Upper lobe of left lung (tissue), 6 donors: Measurements from ENCODE around the gene EDN2. TPM values are rescaled to one million over a fixed set of nuclear protein-coding genes. Genes with fewer than 3 reads are reported as not detected.

Experiments
- ATAC-seq, 2 donors: fragments of 200-7000 bp; cut with Tn5 transposase; one replicate each; pipeline ENCODE4 v1.9.1; 2022; ENCODE audit warnings: mild to moderate bottlenecking in 2 of 2, moderate library complexity in 2 of 2; ENCODE audit not compliant: low FRiP score in 2 of 2
- DNase-seq, 2 donors: peaks; one replicate each; pipeline ENCODE4 v3.0.0-alpha.2; 2019 to 2020
- H3K27ac ChIP-seq, 4 donors: fragments of 200-600 bp; sonication (generic); one replicate each; pipeline ENCODE4 v1.5.1; 2016 to 2019
- H3K27me3 ChIP-seq, 4 donors: fragments of 200-600 bp; sonication (generic); one replicate each; pipeline ENCODE4 v1.5.1; 2017 to 2019
- H3K36me3 ChIP-seq, 4 donors: fragments of 200-600 bp; sonication (generic); one replicate each; pipeline ENCODE4 v1.5.1; 2016 to 2019
- H3K4me1 ChIP-seq, 4 donors: fragments of 200-600 bp; sonication (generic); one replicate each; pipeline ENCODE4 v1.5.1; 2018 to 2019
- H3K4me3 ChIP-seq, 4 donors: fragments of 200-600 bp; sonication (generic); one replicate each; pipeline ENCODE4 v1.5.1; 2017 to 2019; ENCODE audit warnings: mild to moderate bottlenecking in 2 of 4, moderate library complexity in 1 of 4
- H3K9me3 ChIP-seq, 4 donors: fragments of 200-600 bp; sonication (generic); one replicate each; pipeline ENCODE4 v1.5.1; 2018 to 2019
- EP300 ChIP-seq, 4 donors: sonication (generic); formaldehyde crosslinking; IDR thresholded peaks; one replicate each; pipeline ENCODE4 v1.5.1; 2017; ENCODE audit warnings: antibody characterized with exemption in 4 of 4, control low read depth in 2 of 4
- POLR2A ChIP-seq, 4 donors: fragments of 450-650 bp; IDR thresholded peaks; one replicate each; pipeline ENCODE4 v1.5.1; 2016 to 2017; ENCODE audit warnings: antibody characterized with exemption in 4 of 4, mild to moderate bottlenecking in 2 of 4
- POLR2AphosphoS5 ChIP-seq, 2 donors: sonication (generic); formaldehyde crosslinking; IDR thresholded peaks; one replicate each; pipeline ENCODE4 v1.5.1; 2017; ENCODE audit warnings: antibody characterized with exemption in 2 of 2
- WGBS, 2 donors: methylation state at CpG; one replicate each; pipeline ENCODE4 v1.1.5; 2017 to 2018; 5-methylcytosine and 5-hydroxymethylcytosine counted together
- total RNA-seq, 6 donors: library from RNA; depleted of rRNA in 4 of 6; stranded (reverse); fragments of >200 nt in 4 of 6; gene quantifications; one replicate each; pipeline versions ENCODE4 v1.1.0 to v1.2.1, GENCODE V29; 2016 to 2021
- TF ChIP-seq, protein P1 (sequence below), 6 experiments: fragments of 450-650 bp in 4 of 6; fragments of 200-600 bp in 2 of 6; sonication (generic) in 2 of 6; IDR thresholded peaks; one replicate each; pipeline ENCODE4 v1.5.1; 2016 to 2019; ENCODE audit warnings: antibody characterized with exemption in 6 of 6
- donor health status: DM: no; HTN: no; CAD: no; lungs with moderate emphysema.
- donor health status: DM: no; HTN: yes; CAD: no; lungs with severe emphysema.

Gene EDN2
- total RNA-seq: 1 to 10 TPM in 1 of 6 donors, under 1 TPM in 2, not detected in 3; 0.49 to 4.0 (median 0.77) TPM

DNA sequence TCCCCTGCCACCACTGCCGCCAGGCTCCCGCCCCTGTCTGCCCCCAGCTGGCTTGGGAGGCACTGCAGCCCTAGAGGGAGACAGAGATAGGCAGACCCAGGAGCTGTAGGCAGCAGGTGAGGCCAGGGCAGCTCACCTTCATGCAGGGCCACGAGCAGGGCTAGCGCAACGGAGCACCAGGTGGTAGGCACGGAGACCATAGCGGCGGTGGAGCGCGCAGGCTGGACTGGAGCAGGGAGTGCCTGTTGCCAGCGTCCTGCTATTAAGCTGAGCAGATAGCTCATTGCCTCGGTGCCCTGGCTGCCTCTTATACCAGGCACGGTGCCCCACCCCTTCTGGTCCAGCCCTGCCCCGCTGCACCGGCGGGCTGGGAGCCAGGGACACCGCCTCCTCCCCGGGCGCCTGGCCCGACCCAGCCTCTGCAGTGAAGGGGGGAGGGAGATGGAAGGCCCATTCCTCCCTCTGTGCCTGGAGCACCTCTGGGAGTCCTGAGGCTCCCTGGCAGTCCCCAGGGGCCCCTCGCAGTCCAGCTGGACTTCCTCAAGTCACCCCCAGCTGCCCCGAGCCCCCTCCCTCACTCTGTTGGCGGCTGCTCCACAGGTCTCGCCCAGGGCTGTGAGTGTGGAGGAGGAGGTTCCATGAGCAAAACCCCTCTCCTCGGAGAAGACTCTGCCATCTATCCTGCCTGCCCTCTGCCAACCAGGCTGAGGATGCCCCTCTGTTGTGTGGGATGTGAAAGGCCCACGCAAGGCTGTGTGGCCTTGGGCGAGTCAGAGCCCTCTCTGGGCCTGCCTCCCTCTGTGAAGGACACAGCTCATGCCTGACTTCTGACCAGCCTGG is at the start of gene EDN2:
EDN2 (minus strand) TSS at position 282 of the 840 bp plus-strand sequence; CDS start at position 200, 82 bp downstream.
- peak; percentile 45 to 79 for ATAC-seq
- Histone ChIP-seq H3K27ac (peak within 1 kb of the TSS in 1 of 4 donors; percentile 58), H3K4me1 (peaks cover 20 to 58% (median 51%) of the 10 kb centered on the region in 4 donors), H3K27me3 (no peaks in the 10 kb centered on the region), H3K9me3 (no peaks in the 10 kb centered on the region), H3K4me3 (peak within 1 kb of the TSS in 1 of 4 donors; percentile 13), H3K36me3 (no peaks in the 10 kb centered on the region)
- 47 to 67% methylated on average over 10 to 13 of the region's 27 CpGs for WGBS, 2 donors
- TF ChIP-seq POLR2A (IDR thresholded peaks at IDR 0.05): peak in 1 of 4 donors; percentile 67
- TF ChIP-seq EP300 (IDR thresholded peaks at IDR 0.05): no peak
- peak in 1 of 2 donors; percentile 40 for TF ChIP-seq POLR2AphosphoS5 (IDR thresholded peaks at IDR 0.05)
- TF ChIP-seq, protein P1, sequence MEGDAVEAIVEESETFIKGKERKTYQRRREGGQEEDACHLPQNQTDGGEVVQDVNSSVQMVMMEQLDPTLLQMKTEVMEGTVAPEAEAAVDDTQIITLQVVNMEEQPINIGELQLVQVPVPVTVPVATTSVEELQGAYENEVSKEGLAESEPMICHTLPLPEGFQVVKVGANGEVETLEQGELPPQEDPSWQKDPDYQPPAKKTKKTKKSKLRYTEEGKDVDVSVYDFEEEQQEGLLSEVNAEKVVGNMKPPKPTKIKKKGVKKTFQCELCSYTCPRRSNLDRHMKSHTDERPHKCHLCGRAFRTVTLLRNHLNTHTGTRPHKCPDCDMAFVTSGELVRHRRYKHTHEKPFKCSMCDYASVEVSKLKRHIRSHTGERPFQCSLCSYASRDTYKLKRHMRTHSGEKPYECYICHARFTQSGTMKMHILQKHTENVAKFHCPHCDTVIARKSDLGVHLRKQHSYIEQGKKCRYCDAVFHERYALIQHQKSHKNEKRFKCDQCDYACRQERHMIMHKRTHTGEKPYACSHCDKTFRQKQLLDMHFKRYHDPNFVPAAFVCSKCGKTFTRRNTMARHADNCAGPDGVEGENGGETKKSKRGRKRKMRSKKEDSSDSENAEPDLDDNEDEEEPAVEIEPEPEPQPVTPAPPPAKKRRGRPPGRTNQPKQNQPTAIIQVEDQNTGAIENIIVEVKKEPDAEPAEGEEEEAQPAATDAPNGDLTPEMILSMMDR (IDR thresholded peaks at IDR 0.05): peak in 5 of 6 experiments; percentile 13 to 54 (median 43)
- DNase-seq: peak; percentile 84 to 90

GRCh38 chr1:41533731-41534080 is 49.2 kb upstream of the EDN2 start:
- H3K27me3 ChIP-seq: no peaks in the 10 kb centered on the region
- no peaks in the 10 kb centered on the region for H3K9me3 ChIP-seq
- 93 to 96% methylated on average over 5 of the region's 5 CpGs for WGBS, 2 donors
- peaks cover 6 to 13% (median 10%) of the 10 kb centered on the region in 4 donors for H3K4me1 ChIP-seq
- no peaks in the 10 kb centered on the region for H3K36me3 ChIP-seq
- H3K4me3 ChIP-seq: no peak overlapping the region
- TF ChIP-seq, protein P1 (IDR thresholded peaks at IDR 0.05): no peak
- TF ChIP-seq POLR2A (IDR thresholded peaks at IDR 0.05) (no peak), POLR2AphosphoS5 (IDR thresholded peaks at IDR 0.05) (no peak), EP300 (IDR thresholded peaks at IDR 0.05) (no peak)
- H3K27ac ChIP-seq: no peak overlapping the region
- ATAC-seq: no peak
- no peak for DNase-seq

DNA sequence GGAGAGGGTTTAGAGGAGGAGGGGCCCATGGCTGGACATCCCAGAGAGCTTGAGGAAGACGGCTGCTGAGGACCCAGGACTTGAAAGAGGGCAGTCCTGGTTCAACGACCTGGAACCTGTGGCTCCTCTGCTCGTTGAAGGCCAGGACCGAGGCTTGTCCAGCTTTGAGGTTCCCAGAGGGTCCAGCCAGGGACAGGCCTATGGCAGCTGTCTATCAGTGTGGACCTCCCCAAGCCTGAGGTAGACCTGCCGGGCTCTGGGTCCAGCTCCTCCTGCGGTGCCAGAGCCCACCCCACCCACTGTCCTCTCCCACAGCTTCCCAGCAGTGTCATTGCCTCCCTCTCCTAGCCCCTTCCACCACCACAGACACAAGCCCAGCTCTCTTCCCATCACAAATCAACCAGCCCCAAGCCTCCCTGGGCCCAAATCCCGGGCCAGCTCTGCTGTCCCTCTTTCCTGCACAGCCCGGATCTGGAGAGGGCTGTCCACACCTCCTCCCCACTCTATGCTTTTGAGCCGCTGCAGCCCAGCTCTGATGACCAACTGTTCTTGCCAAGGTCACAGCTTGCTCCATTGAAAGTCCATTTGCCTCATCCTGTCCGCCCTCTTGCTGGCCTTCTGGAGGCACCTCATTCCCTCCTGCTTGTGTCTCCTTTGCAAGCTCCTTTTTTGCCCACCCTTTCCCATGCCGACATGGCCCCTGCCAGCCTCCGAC is 48.7 kb upstream of the EDN2 start:
- Histone ChIP-seq H3K36me3 (no peaks in the 10 kb centered on the region), H3K27me3 (no peaks in the 10 kb centered on the region), H3K9me3 (no peaks in the 10 kb centered on the region), H3K4me3 (no peak overlapping the region), H3K27ac (no peak overlapping the region), H3K4me1 (peaks cover 6 to 12% (median 9%) of the 10 kb centered on the region in 4 donors)
- DNase-seq (no peak), ATAC-seq (no peak)
- 86% methylated on average over 12 of the region's 12 CpGs for WGBS, 2 donors
- no peak for TF ChIP-seq POLR2AphosphoS5 (IDR thresholded peaks at IDR 0.05)

- ATAC-seq: no peak
- Histone ChIP-seq H3K27ac (no peak overlapping the region), H3K36me3 (no peaks in the 10 kb centered on the region), H3K4me1 (peaks cover under 1 to 4% (median 3%) of the 10 kb centered on the region in 4 donors), H3K9me3 (no peaks in the 10 kb centered on the region), H3K27me3 (no peaks in the 10 kb centered on the region), H3K4me3 (no peak overlapping the region)
- no peak for TF ChIP-seq EP300 (IDR thresholded peaks at IDR 0.05)
- TF ChIP-seq, protein P1 (IDR thresholded peaks at IDR 0.05): no peak
- no peak for TF ChIP-seq POLR2AphosphoS5 (IDR thresholded peaks at IDR 0.05)
- no peak for TF ChIP-seq POLR2A (IDR thresholded peaks at IDR 0.05)
- WGBS, 2 donors: 90 to 93% methylated on average over 8 of the region's 8 CpGs
- DNase-seq: no peak
Measured at GRCh38 chr1:41532206-41532975, 47.9 kb upstream of the EDN2 start.
